IMR-90 (cell line): Measurements from ENCODE around the gene TMEM95. TPM values are rescaled to one million over a fixed set of nuclear protein-coding genes. Genes with fewer than 3 reads are reported as not detected.

Experiments
- ATAC-seq: fragments of 200-7000 bp; cut with Tn5 transposase; 2 replicates; pipeline ENCODE4 v1.9.1; 2020; ENCODE audit warnings: low read depth, mild to moderate bottlenecking, moderate library complexity
- BruUV-seq: library from RNA; stranded (reverse); fragments of 400-500 nt; replicated peaks from 2 replicates; lab custom pipeline; 2021; lab: Mats Ljungman, UMichigan
- CTCF ChIA-PET: fragments of 300-600 bp; formaldehyde crosslinking; extraction: SDS; loops from one replicate; lab custom pipeline; 2021; ENCODE audit warnings: antibody characterized with exemption; lab: Yijun Ruan, JAX
- POLR2A ChIA-PET: fragments of 300-600 bp; sonication (Branson Sonifier 250); formaldehyde crosslinking; loops from one replicate; lab custom pipeline; 2022; ENCODE audit warnings: antibody characterized with exemption; ENCODE audit not compliant: unreplicated experiment; lab: Charles Lee
- DNase-seq: peaks from one replicate; pipeline ENCODE4 v3.0.0; 2013
- H2AFZ ChIP-seq: replicated peaks from 2 replicates; pipeline ENCODE3; 2013; ENCODE audit warnings: low read length, mild to moderate bottlenecking; ENCODE audit not compliant: poor library complexity
- H2AK5ac ChIP-seq: 2 replicates; pipeline ENCODE4 v1.6.1; 2013; ENCODE audit warnings: low read depth, low read length, inconsistent platforms
- H2AK9ac ChIP-seq: replicated peaks from 2 replicates; pipeline ENCODE3; 2013; ENCODE audit warnings: mild to moderate bottlenecking, low read depth, low read length, moderate library complexity; ENCODE audit not compliant: poor library complexity
- H2BK120ac ChIP-seq: 2 replicates; pipeline ENCODE4 v1.6.1; 2013; ENCODE audit warnings: low read depth, low read length, inconsistent platforms
- H2BK15ac ChIP-seq: 3 replicates; pipeline ENCODE4 v1.6.1; 2013; ENCODE audit warnings: low read depth, low read length, inconsistent platforms
- H2BK20ac ChIP-seq: 2 replicates; pipeline ENCODE4 v1.6.1; 2013; ENCODE audit warnings: low read depth, mild to moderate bottlenecking, inconsistent platforms, low read length, moderate library complexity
- H2BK5ac ChIP-seq: 2 replicates; pipeline ENCODE4 v1.6.1; 2013; ENCODE audit warnings: mild to moderate bottlenecking, low read depth, low read length, inconsistent platforms; ENCODE audit not compliant: poor library complexity, severe bottlenecking
- H3K14ac ChIP-seq: replicated peaks from 2 replicates; pipeline ENCODE4 v1.6.1; 2013; ENCODE audit warnings: low read depth, low read length, inconsistent platforms
- H3K18ac ChIP-seq: 2 replicates; pipeline ENCODE4 v1.6.1; 2013; ENCODE audit warnings: low read depth, low read length, control low read depth
- H3K23ac ChIP-seq: 2 replicates; pipeline ENCODE4 v1.6.1; 2013; ENCODE audit warnings: low read depth, low read length, inconsistent platforms
- H3K27ac ChIP-seq: 2 replicates; pipeline ENCODE4 v1.5.1; 2013; ENCODE audit warnings: mild to moderate bottlenecking, control low read depth, low read length; ENCODE audit not compliant: insufficient read depth
- H3K27me3 ChIP-seq: 2 replicates; pipeline ENCODE4 v1.6.1; 2013; ENCODE audit warnings: low read length; ENCODE audit not compliant: control insufficient read depth, insufficient read depth
- H3K36me3 ChIP-seq: 2 replicates; pipeline ENCODE4 v1.6.1; 2013; ENCODE audit warnings: low read length, mixed read lengths; ENCODE audit not compliant: control insufficient read depth, insufficient read depth
- H3K4ac ChIP-seq: 2 replicates; pipeline ENCODE4 v1.6.1; 2013; ENCODE audit warnings: low read depth, low read length, inconsistent platforms
- H3K4me1 ChIP-seq: 2 replicates; pipeline ENCODE4 v1.6.1; 2013; ENCODE audit warnings: low read length, mixed read lengths; ENCODE audit not compliant: control insufficient read depth, insufficient read depth
- H3K4me2 ChIP-seq: 2 replicates; pipeline ENCODE4 v1.6.1; 2013; ENCODE audit warnings: low read depth, mild to moderate bottlenecking, control low read depth, low read length, moderate library complexity
- H3K4me3 ChIP-seq: 2 replicates; pipeline ENCODE4 v1.5.1; 2013; ENCODE audit warnings: low read depth, mild to moderate bottlenecking, control low read depth, low read length, moderate library complexity; ENCODE audit not compliant: insufficient read depth
- H3K56ac ChIP-seq: 2 replicates; pipeline ENCODE4 v1.6.1; 2013; ENCODE audit warnings: low read length, inconsistent platforms; ENCODE audit not compliant: insufficient read depth; ENCODE audit errors: extremely low read depth
- H3K79me1 ChIP-seq, 2 experiments: 2 replicates each; pipeline ENCODE4 v1.6.1; 2013; ENCODE audit warnings: low read length in 2 of 2, inconsistent platforms in 1 of 2, low read depth in 1 of 2
- H3K9ac ChIP-seq: 2 replicates; pipeline ENCODE4 v1.6.1; 2013; ENCODE audit warnings: low read depth, low read length, control low read depth
- H3K9me1 ChIP-seq: 2 replicates; pipeline ENCODE4 v1.6.1; 2013; ENCODE audit warnings: low read length, inconsistent platforms; ENCODE audit not compliant: insufficient read depth
- H3K9me3 ChIP-seq: 2 replicates; pipeline ENCODE4 v1.6.1; 2013; ENCODE audit warnings: low read length; ENCODE audit not compliant: control insufficient read depth, insufficient read depth
- H4K20me1 ChIP-seq: 2 replicates; pipeline ENCODE4 v1.6.1; 2013; ENCODE audit warnings: low read length, inconsistent platforms; ENCODE audit not compliant: insufficient read depth
- H4K5ac ChIP-seq: 2 replicates; pipeline ENCODE4 v1.6.1; 2013; ENCODE audit warnings: mild to moderate bottlenecking, low read depth, low read length, control low read depth
- H4K8ac ChIP-seq, 2 experiments: 2 replicates each; pipeline ENCODE4 v1.6.1; 2013; ENCODE audit warnings: low read depth in 2 of 2, low read length in 2 of 2, control low read depth in 1 of 2, inconsistent platforms in 1 of 2
- H4K91ac ChIP-seq: 2 replicates; pipeline ENCODE4 v1.6.1; 2013; ENCODE audit warnings: low read depth, low read length, inconsistent platforms; ENCODE audit not compliant: insufficient read depth
- CEBPB ChIP-seq: IDR thresholded peaks from 2 replicates; pipeline ENCODE4 v1.6.1; 2012; ENCODE audit warnings: low read depth, low read length, improper control_type of control experiment
- CHD1 ChIP-seq: IDR thresholded peaks from 2 replicates; pipeline ENCODE4 v1.6.1; 2012; ENCODE audit warnings: low read depth, low read length, improper control_type of control experiment
- MAFK ChIP-seq: IDR thresholded peaks from 2 replicates; pipeline ENCODE4 v1.6.1; 2012; ENCODE audit warnings: low read depth, low read length, improper control_type of control experiment
- MAZ ChIP-seq: IDR thresholded peaks from 2 replicates; pipeline ENCODE4 v1.6.1; 2012; ENCODE audit warnings: low read depth, mild to moderate bottlenecking, low read length, improper control_type of control experiment, moderate library complexity, borderline replicate concordance
- POLR2A ChIP-seq: IDR thresholded peaks from 2 replicates; pipeline ENCODE4 v1.6.1; 2012; ENCODE audit warnings: mild to moderate bottlenecking, low read depth, low read length
- RCOR1 ChIP-seq: IDR thresholded peaks from 2 replicates; pipeline ENCODE4 v1.6.1; 2012; ENCODE audit warnings: mild to moderate bottlenecking, low read length, improper control_type of control experiment; ENCODE audit not compliant: insufficient replicate concordance
- SMC3 ChIP-seq: fragments of 150-350 bp; IDR thresholded peaks from 2 replicates; pipeline ENCODE4 v1.6.1; 2016; ENCODE audit warnings: low read depth, mild to moderate bottlenecking, antibody characterized with exemption, low read length, moderate library complexity
- WGBS, 2 experiments: methylation state at CpG; one replicate each; pipeline versions ENCODE4 v1.1.5 to v1.1.7; 2013; ENCODE audit warnings: missing lambda C conversion rate in 2 of 2; ENCODE audit not compliant: insufficient read length in 1 of 2; ENCODE audit errors: extremely low coverage in 2 of 2; 5-methylcytosine and 5-hydroxymethylcytosine counted together
- dilution Hi-C: fragments of 300-500 bp; cut with HindIII; formaldehyde crosslinking; loops from one replicate; pipeline ENCODE4 v1.14.3; 2018; ENCODE audit warnings: low sequenced_read_pairs; ENCODE audit not compliant: unreplicated experiment
- in situ Hi-C: fragments of 300-500 bp; cut with MboI; formaldehyde crosslinking; loops from 3 replicates; pipeline ENCODE4 v1.14.3; 2019; ENCODE audit warnings: low sequenced_read_pairs, inconsistent platforms, mixed read lengths
- intact Hi-C: fragments of 100-400 bp; cut with micrococcal nuclease; formaldehyde crosslinking; loops from 2 replicates; pipeline ENCODE4 v1.10.0; 2022
- polyA plus RNA-seq, 3 experiments: library from polyadenylated mRNA; depleted of rRNA; stranded (reverse); fragments of >200 nt; gene quantifications; 2 replicates each; pipeline ENCODE4 v1.2.3, GENCODE V29; 2012; ENCODE audit warnings: low replicate concordance in 1 of 3
- total RNA-seq: library from RNA; depleted of rRNA; stranded (reverse); fragments of >200 nt; gene quantifications from 2 replicates; pipeline ENCODE4 v1.2.3, GENCODE V29; 2012
- TF ChIP-seq, protein P1 (sequence below): fragments of 150-350 bp; IDR thresholded peaks from 2 replicates; pipeline ENCODE4 v1.6.1; 2017; ENCODE audit warnings: mild to moderate bottlenecking, antibody characterized with exemption, low read length, low read depth
- TF ChIP-seq, protein P2 (sequence below): fragments of 150-350 bp; IDR thresholded peaks from 2 replicates; pipeline ENCODE4 v1.6.1; 2016; ENCODE audit warnings: low read depth, mild to moderate bottlenecking, low read length, moderate library complexity, borderline replicate concordance

Gene TMEM95
- total and polyA plus RNA-seq, 2 of the 4 experiments (the other 2 are of a cell fraction) = not detected

DNA sequence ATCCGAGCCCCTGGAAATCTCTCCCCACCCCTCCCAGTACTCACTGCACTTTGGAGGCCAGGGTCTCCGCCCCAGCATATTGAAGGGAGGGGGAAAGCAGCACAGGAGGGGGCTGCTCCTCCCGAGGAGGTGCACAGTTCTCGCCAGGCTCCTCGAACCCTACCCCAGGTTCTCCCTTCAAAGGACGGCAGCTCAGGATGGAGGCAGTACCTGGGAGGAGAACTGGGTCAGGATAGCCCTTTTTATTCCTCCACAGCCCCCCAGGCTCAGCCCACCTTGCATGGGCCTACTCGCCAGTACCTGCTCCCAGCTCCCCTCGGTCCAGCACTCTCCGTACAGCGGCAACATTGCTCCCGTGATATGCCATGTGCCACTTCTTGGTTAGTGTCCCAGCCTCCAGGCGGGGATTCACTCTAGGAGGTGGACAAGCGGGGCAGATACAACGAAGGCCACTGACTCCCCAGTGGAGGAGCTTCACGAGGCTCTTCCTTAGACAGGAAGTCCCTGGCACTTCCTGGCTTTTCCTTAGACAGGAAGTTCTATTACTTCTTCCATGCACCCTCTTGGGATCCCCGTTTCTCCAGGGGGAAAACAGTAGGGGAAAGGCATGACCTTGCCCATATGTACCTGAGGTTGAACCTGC, 37.7 kb upstream of the TMEM95 start:
- DNase-seq (no peak), ATAC-seq (no peak)
- H3K56ac ChIP-seq = no peak overlapping the region
- H3K36me3 ChIP-seq = peaks cover 67% of the 10 kb centered on the region
- no peak overlapping the region for H2BK20ac ChIP-seq
- no peak overlapping the region for H2AFZ ChIP-seq
- WGBS, 2 experiments = 91% methylated on average over 10 of the region's 16 CpGs; no CpG with 5 or more reads in 1 of the 2 experiments
- no peak overlapping the region for H2AK5ac ChIP-seq
- no peak overlapping the region for H3K14ac ChIP-seq
- no peak overlapping the region for H2BK15ac ChIP-seq
- no peaks in the 10 kb centered on the region for H3K9me3 ChIP-seq
- no peak overlapping the region for H2AK9ac ChIP-seq
- no peak overlapping the region for H4K5ac ChIP-seq
- H3K4me2 ChIP-seq = no peak overlapping the region
- POLR2A ChIA-PET = no interaction called here
- no peak overlapping the region for H3K18ac ChIP-seq
- peaks cover 7% of the 10 kb centered on the region; the same call in 1 of the 2 replicates for H3K9me1 ChIP-seq
- H2BK5ac ChIP-seq = no peak overlapping the region
- CTCF ChIA-PET = no interaction called here
- H3K4ac ChIP-seq = no peak overlapping the region
- H3K27ac ChIP-seq = no peak overlapping the region
- H3K23ac ChIP-seq = no peak overlapping the region
- H3K4me1 ChIP-seq = peaks cover 7% of the 10 kb centered on the region
- intact Hi-C loops (no loop called here), dilution Hi-C loops (no loop called here), in situ Hi-C loops (no loop called here)
- H4K91ac ChIP-seq = no peak overlapping the region
- H3K4me3 ChIP-seq = no peak overlapping the region
- H3K79me1 ChIP-seq = peaks cover 19 to 31% of the 10 kb centered on the region in 2 experiments; a peak in 3 of 4 replicates
- no peak overlapping the region for H3K9ac ChIP-seq
- no peaks in the 10 kb centered on the region for H3K27me3 ChIP-seq
- peaks cover 26% of the 10 kb centered on the region for H4K20me1 ChIP-seq
- BruUV-seq = no TSS peak
- no peak overlapping the region for H2BK120ac ChIP-seq
- TF ChIP-seq, protein P1, sequence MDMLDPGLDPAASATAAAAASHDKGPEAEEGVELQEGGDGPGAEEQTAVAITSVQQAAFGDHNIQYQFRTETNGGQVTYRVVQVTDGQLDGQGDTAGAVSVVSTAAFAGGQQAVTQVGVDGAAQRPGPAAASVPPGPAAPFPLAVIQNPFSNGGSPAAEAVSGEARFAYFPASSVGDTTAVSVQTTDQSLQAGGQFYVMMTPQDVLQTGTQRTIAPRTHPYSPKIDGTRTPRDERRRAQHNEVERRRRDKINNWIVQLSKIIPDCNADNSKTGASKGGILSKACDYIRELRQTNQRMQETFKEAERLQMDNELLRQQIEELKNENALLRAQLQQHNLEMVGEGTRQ = no peak
- TF ChIP-seq CEBPB (no peak), POLR2A (no peak), RCOR1 (no peak), SMC3 (no peak), CHD1 (no peak), MAFK (no peak), MAZ (no peak)
- TF ChIP-seq, protein P2, sequence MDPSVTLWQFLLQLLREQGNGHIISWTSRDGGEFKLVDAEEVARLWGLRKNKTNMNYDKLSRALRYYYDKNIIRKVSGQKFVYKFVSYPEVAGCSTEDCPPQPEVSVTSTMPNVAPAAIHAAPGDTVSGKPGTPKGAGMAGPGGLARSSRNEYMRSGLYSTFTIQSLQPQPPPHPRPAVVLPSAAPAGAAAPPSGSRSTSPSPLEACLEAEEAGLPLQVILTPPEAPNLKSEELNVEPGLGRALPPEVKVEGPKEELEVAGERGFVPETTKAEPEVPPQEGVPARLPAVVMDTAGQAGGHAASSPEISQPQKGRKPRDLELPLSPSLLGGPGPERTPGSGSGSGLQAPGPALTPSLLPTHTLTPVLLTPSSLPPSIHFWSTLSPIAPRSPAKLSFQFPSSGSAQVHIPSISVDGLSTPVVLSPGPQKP = no peak
- H4K8ac ChIP-seq = no peak overlapping the region
